OCI-LY7 (cell line): ENCODE measurements around the gene CGNL1. TPM values are rescaled to one million over a fixed set of nuclear protein-coding genes. Genes with fewer than 3 reads are reported as not detected.

Source experiments
- BruUV-seq: library from RNA; stranded (reverse); fragments of 400-500 nt; replicated peaks from 2 replicates; lab custom pipeline; 2021; lab: Mats Ljungman, UMichigan
- CTCF ChIA-PET: fragments of 300-600 bp; sonication (Branson Sonifier 250); formaldehyde crosslinking; loops from one replicate; lab custom pipeline; 2022; ENCODE audit warnings: antibody characterized with exemption; ENCODE audit not compliant: unreplicated experiment; lab: Charles Lee
- POLR2A ChIA-PET: fragments of 300-600 bp; sonication (Branson Sonifier 250); formaldehyde crosslinking; loops from one replicate; lab custom pipeline; 2022; ENCODE audit warnings: antibody characterized with exemption; lab: Charles Lee
- DNase-seq: peaks from one replicate; pipeline ENCODE4 v3.0.0-alpha.2; 2015; ENCODE audit warnings: low spot score
- H2AFZ ChIP-seq: fragments of 200-600 bp; sonication (generic), shearing (Covaris generic); 2 replicates; pipeline ENCODE4 v1.6.1; 2014; ENCODE audit warnings: mild to moderate bottlenecking, antibody characterized with exemption, low read length, moderate library complexity
- H3K27ac ChIP-seq: fragments of 200-600 bp; sonication (generic); 2 replicates; pipeline ENCODE4 v1.5.1; 2014; ENCODE audit warnings: mixed run types, low read depth, mild to moderate bottlenecking, moderate library complexity, low read length, inconsistent platforms; ENCODE audit not compliant: poor library complexity, severe bottlenecking
- H3K36me3 ChIP-seq: fragments of 200-600 bp; sonication (generic); 2 replicates; pipeline ENCODE4 v1.6.1; 2014; ENCODE audit warnings: mild to moderate bottlenecking, antibody characterized with exemption, low read length, moderate library complexity, mixed read lengths; ENCODE audit not compliant: insufficient read depth
- H3K4me1 ChIP-seq: fragments of 200-600 bp; sonication (generic); 2 replicates; pipeline ENCODE4 v1.5.1; 2014; ENCODE audit warnings: mild to moderate bottlenecking, low read length; ENCODE audit not compliant: insufficient read depth, poor library complexity, severe bottlenecking
- H3K4me2 ChIP-seq: fragments of 200-600 bp; sonication (generic); 2 replicates; pipeline ENCODE4 v1.6.1; 2014; ENCODE audit warnings: mild to moderate bottlenecking, low read length
- H3K4me3 ChIP-seq: fragments of 200-600 bp; sonication (generic); 2 replicates; pipeline ENCODE4 v1.5.1; 2014; ENCODE audit warnings: mild to moderate bottlenecking, low read depth, low read length; ENCODE audit not compliant: poor library complexity, severe bottlenecking
- H3K79me2 ChIP-seq: fragments of 200-600 bp; sonication (generic); 2 replicates; pipeline ENCODE4 v1.6.1; 2016; ENCODE audit warnings: low read depth, mild to moderate bottlenecking, low read length, moderate library complexity, mixed read lengths; ENCODE audit not compliant: insufficient read depth
- H3K9me2 ChIP-seq: fragments of 200-600 bp; sonication (generic); 2 replicates; pipeline ENCODE4 v1.6.1; 2016; ENCODE audit warnings: mild to moderate bottlenecking, low read length, mixed read lengths; ENCODE audit not compliant: insufficient read depth
- H3K9me3 ChIP-seq: fragments of 200-600 bp; sonication (generic); 2 replicates; pipeline ENCODE4 v1.6.1; 2014; ENCODE audit warnings: mild to moderate bottlenecking, mixed run types, low read length, mixed read lengths
- H4K20me1 ChIP-seq: fragments of 200-600 bp; sonication (generic); 2 replicates; pipeline ENCODE4 v1.6.1; 2014; ENCODE audit warnings: mild to moderate bottlenecking, antibody characterized with exemption, low read length, moderate library complexity, mixed read lengths; ENCODE audit not compliant: insufficient read depth
- EZH2phosphoT487 ChIP-seq: fragments of 200-600 bp; sonication (generic); IDR thresholded peaks from 2 replicates; pipeline ENCODE4 v1.6.1; 2018; ENCODE audit warnings: low read depth, borderline replicate concordance, mild to moderate bottlenecking, mixed run types, antibody characterized with exemption, low read length, moderate library complexity, mixed read lengths
- intact Hi-C: fragments of 100-400 bp; cut with micrococcal nuclease; formaldehyde crosslinking; loops from one replicate; pipeline ENCODE4 v1.10.0; 2022; ENCODE audit not compliant: unreplicated experiment
- total RNA-seq, 2 experiments: library from RNA; depleted of rRNA in 1 of 2; stranded (reverse); fragments of >200 nt in 1 of 2; shearing (Covaris generic) in 1 of 2; gene quantifications; 2 replicates each; pipeline ENCODE4 v1.2.3, GENCODE V29; 2014 to 2022
- TF ChIP-seq, protein P1 (sequence below): fragments of 200-600 bp; sonication (generic); conservative IDR thresholded peaks from 2 replicates; pipeline ENCODE4 v1.5.1; 2014; ENCODE audit warnings: mild to moderate bottlenecking, antibody characterized with exemption, low read length, moderate library complexity, mixed read lengths

Gene CGNL1
- total RNA-seq, 2 experiments from 2014 or later, result 0.04 TPM; not detected in 1

DNA sequence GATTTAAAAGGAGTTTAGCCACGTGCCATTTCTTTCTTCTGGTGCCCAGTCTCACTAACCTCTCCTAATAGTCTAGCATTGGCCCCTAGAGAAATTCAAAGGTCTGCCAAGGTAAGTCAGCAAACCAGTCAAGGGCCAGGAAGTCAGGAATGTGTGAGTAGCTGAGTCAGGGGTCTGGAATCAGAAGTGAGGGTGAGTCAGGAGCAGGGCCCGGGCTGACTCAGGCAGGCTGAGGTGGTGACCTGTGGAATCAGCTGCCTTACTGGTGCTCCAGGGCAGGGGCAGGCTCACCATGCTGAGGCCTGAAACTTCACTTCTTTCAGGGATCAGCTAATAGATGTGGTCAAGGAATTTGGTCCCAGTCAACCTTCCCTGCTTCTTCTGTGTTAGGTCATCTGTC, 109.6 kb downstream of the CGNL1 start:
- no peaks in the 10 kb centered on the region for H3K9me2 ChIP-seq
- POLR2A ChIA-PET, result no interaction called here
- CTCF ChIA-PET, result no interaction called here
- intact Hi-C loops, result no loop called here
- H3K4me3 ChIP-seq, result no peak overlapping the region
- no peaks in the 10 kb centered on the region for H3K36me3 ChIP-seq
- TF ChIP-seq EZH2phosphoT487, result no peak
- TF ChIP-seq, protein P1, sequence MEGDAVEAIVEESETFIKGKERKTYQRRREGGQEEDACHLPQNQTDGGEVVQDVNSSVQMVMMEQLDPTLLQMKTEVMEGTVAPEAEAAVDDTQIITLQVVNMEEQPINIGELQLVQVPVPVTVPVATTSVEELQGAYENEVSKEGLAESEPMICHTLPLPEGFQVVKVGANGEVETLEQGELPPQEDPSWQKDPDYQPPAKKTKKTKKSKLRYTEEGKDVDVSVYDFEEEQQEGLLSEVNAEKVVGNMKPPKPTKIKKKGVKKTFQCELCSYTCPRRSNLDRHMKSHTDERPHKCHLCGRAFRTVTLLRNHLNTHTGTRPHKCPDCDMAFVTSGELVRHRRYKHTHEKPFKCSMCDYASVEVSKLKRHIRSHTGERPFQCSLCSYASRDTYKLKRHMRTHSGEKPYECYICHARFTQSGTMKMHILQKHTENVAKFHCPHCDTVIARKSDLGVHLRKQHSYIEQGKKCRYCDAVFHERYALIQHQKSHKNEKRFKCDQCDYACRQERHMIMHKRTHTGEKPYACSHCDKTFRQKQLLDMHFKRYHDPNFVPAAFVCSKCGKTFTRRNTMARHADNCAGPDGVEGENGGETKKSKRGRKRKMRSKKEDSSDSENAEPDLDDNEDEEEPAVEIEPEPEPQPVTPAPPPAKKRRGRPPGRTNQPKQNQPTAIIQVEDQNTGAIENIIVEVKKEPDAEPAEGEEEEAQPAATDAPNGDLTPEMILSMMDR, result no peak
- H3K9me3 ChIP-seq, result no peaks in the 10 kb centered on the region
- no peak for DNase-seq
- no peaks in the 10 kb centered on the region for H4K20me1 ChIP-seq
- H2AFZ ChIP-seq, result no peak overlapping the region
- H3K4me2 ChIP-seq, result no peak overlapping the region
- H3K4me1 ChIP-seq, result no peaks in the 10 kb centered on the region
- BruUV-seq, result no TSS peak
- H3K27ac ChIP-seq, result no peak overlapping the region
- no peaks in the 10 kb centered on the region for H3K79me2 ChIP-seq

DNA sequence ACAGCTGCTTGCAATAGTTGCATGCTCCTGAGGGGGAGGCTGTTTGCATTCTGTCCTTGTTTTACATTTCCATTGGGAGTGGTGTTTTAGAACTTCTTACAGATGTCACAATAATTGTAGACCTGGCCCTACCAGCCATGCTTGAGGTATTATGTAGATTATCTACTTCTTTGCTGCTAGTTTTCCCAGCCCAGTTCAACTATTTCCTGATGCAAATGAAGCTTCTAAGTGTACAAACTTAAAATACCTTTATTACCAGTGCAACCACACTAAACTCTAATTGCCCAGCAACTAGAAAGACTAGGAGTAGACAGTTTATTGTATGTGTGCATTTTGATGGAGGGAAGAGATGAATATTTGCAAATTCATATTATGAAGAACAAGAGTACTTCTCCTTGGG, 110.5 kb downstream of the CGNL1 start:
- H3K4me3 ChIP-seq, result no peak overlapping the region
- no peak overlapping the region for H3K4me2 ChIP-seq
- no peak overlapping the region for H3K27ac ChIP-seq
- no peaks in the 10 kb centered on the region for H3K79me2 ChIP-seq
- intact Hi-C loops, result no loop called here
- H3K9me3 ChIP-seq, result no peaks in the 10 kb centered on the region
- no peak for TF ChIP-seq EZH2phosphoT487
- TF ChIP-seq, protein P1, result no peak
- ChIA-PET CTCF (no interaction called here), POLR2A (no interaction called here)
- no peak for DNase-seq
- no peaks in the 10 kb centered on the region for H3K4me1 ChIP-seq
- no TSS peak for BruUV-seq
- H4K20me1 ChIP-seq, result no peaks in the 10 kb centered on the region
- no peaks in the 10 kb centered on the region for H3K9me2 ChIP-seq
- no peaks in the 10 kb centered on the region for H3K36me3 ChIP-seq
- no peak overlapping the region for H2AFZ ChIP-seq

DNA sequence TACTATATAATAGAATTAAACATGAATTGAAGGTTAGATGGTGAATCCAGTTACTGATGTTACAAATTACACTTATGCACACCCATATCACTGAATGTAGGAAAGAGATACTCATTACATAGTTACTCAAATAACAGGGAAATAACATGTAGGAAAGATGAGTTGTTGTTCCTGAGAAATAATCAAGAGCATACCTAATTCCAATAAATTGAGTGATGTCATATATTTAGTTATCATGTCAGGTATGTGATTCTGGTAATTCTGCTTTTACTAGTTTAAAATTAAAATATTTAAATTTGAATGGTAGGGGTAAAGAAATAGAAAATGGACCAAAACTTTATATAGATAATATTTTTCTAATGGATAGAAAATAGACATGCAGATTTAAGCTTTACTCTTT, 112.8 kb downstream of the CGNL1 start:
- no peaks in the 10 kb centered on the region for H3K79me2 ChIP-seq
- TF ChIP-seq, protein P1, result no peak
- no peak for TF ChIP-seq EZH2phosphoT487
- no peak overlapping the region for H3K4me2 ChIP-seq
- H4K20me1 ChIP-seq, result no peaks in the 10 kb centered on the region
- no peak overlapping the region for H2AFZ ChIP-seq
- ChIA-PET POLR2A (interaction anchor here (1.0 kb wide), 1 partner anchor 52 kb away, joined by 6 read pairs; no protein-coding TSS in a partner anchor), CTCF (no interaction called here)
- H3K9me2 ChIP-seq, result no peaks in the 10 kb centered on the region
- DNase-seq, result no peak
- no peaks in the 10 kb centered on the region for H3K9me3 ChIP-seq
- H3K4me1 ChIP-seq, result no peaks in the 10 kb centered on the region
- H3K4me3 ChIP-seq, result no peak overlapping the region
- H3K27ac ChIP-seq, result no peak overlapping the region
- intact Hi-C loops, result no loop called here
- no TSS peak for BruUV-seq
- no peaks in the 10 kb centered on the region for H3K36me3 ChIP-seq
